Measurements from ENCODE around the gene ACAD10. TPM values are rescaled to one million over a fixed set of nuclear protein-coding genes. Genes with fewer than 3 reads are reported as not detected.

ACAD10 gene
- total RNA-seq, 1 donor from 2014 or later, result 23.3 TPM

- Histone ChIP-seq H3K27me3 (no peaks in the 10 kb centered on the region), H3K27ac (peak overlapping the region; percentile 94), H3K9me3 (no peaks in the 10 kb centered on the region), H3K4me1 (peaks cover 58% of the 10 kb centered on the region), H3K4me3 (peak overlapping the region; percentile 79), H3K36me3 (no peaks in the 10 kb centered on the region)
- ATAC-seq, result peak; percentile 30
- no peak for TF ChIP-seq CTCF (IDR thresholded peaks at IDR 0.05)
- DNase-seq, result no peak
- intact Hi-C loops (cut with DNase I), result no loop called here
Measured at GRCh38 chr12:111767362-111768158, 81.7 kb downstream of the ACAD10 start.

DNA sequence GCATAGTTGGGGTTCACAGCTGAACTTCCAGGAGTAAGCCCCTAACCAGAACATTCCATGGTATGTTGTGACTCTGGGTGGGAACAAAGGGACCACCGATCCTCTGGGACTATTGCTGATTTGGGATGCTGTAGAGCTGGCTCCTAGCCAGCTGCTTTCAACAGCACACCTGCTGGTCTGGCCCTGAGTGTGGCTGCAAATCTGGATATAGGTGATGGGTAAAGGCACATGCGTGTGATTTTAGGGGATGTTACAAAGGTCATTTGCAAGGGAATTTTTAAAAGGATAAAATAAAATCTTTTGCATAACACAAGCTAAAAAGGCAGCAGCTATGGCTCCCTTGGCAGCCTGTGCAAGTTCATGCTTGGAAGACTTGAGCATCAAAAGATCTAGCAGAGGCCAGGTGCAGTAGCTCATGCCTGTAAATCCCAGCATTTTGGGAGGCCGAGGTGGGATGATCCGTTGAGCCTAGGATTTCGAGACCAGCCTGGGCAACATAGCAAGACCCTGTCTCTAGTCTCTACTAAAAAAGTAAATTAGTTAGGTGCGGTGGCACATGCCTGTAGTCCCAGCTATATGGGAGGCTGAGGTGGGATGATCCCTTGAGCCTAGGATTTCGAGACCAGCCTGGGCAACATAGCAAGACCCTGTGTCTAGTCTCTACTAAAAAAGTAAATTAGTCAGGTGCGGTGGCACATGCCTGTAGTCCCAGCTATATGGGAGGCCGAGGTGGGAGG is 82.5 kb downstream of the ACAD10 start:
- H3K27ac ChIP-seq, result peak overlapping the region; percentile 94
- intact Hi-C loops (cut with DNase I), result no loop called here
- H3K4me3 ChIP-seq, result peak overlapping the region; percentile 79
- H3K36me3 ChIP-seq, result no peaks in the 10 kb centered on the region
- ATAC-seq (no peak), DNase-seq (no peak)
- peaks cover 66% of the 10 kb centered on the region for H3K4me1 ChIP-seq
- no peaks in the 10 kb centered on the region for H3K9me3 ChIP-seq
- no peaks in the 10 kb centered on the region for H3K27me3 ChIP-seq
- TF ChIP-seq CTCF (IDR thresholded peaks at IDR 0.05), result no peak

DNA sequence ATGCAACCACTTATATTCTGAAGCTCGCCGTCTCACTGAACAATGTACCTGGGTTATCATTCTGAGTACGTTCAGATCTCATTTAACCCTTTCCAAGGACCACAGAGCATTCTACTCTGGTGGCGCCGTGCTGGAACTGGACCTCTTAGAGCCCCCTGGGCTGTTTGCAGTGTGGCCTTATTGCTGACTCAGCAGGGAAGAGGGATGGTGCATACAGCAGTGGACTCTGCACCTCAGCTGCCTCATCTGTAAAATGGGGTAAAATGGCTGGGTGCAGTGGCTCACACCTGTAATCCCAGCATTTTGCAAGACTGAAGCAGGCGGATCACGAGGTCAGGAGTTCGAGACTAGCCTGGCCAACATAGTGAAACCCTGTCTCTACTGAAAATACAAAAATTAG is 83.7 kb downstream of the ACAD10 start:
- Histone ChIP-seq H3K9me3 (no peaks in the 10 kb centered on the region), H3K27me3 (no peaks in the 10 kb centered on the region), H3K36me3 (no peaks in the 10 kb centered on the region), H3K4me1 (peaks cover 76% of the 10 kb centered on the region), H3K4me3 (peak overlapping the region; percentile 79), H3K27ac (no peak overlapping the region)
- no peak for TF ChIP-seq CTCF (IDR thresholded peaks at IDR 0.05)
- ATAC-seq (no peak), DNase-seq (no peak)
- intact Hi-C loops (cut with DNase I), result no loop called here

DNA sequence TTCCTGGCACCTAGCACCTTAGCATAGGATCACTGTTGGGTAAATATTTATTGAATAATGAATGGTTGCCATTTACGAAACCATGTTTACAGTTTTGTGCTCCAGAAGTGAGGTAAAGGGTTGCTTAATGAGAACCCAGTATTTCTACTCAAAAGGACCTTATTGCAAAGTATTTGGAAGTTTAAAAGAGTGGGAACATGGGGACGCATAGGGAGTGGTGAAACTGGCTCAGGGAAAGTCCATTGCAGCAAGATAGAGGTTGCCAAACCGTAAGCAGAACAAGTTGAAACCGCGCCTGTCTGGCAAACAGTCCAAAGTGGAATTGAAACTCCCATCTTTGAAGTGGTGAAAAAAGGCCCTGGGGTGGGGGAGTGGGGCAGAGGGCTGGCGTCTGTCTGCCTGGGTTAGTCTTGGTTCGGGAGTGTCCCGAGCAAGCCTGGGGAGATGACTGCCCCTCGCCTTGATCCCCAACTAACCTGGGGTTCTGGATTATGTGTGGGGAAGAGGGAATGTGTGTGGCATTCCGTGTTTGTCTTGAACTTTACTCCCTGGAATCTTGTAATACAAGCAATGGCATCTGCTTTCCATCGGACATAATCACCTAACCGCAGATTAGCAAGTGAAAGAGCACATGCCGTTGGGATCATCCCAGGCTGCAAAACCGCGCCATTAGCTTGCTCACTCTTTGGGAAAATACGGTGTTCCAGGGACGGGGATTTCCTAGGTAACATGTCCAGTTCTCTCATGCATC is 88.1 kb downstream of the ACAD10 start:
- Histone ChIP-seq H3K4me3 (peak overlapping the region; percentile 27), H3K36me3 (no peaks in the 10 kb centered on the region), H3K27ac (peak overlapping the region; percentile 97), H3K27me3 (no peaks in the 10 kb centered on the region), H3K4me1 (peaks cover 93% of the 10 kb centered on the region), H3K9me3 (no peaks in the 10 kb centered on the region)
- DNase-seq (peak; percentile 85), ATAC-seq (peak; percentile 71)
- intact Hi-C loops (cut with DNase I), result no loop called here
- TF ChIP-seq CTCF (IDR thresholded peaks at IDR 0.05), result no peak

DNA sequence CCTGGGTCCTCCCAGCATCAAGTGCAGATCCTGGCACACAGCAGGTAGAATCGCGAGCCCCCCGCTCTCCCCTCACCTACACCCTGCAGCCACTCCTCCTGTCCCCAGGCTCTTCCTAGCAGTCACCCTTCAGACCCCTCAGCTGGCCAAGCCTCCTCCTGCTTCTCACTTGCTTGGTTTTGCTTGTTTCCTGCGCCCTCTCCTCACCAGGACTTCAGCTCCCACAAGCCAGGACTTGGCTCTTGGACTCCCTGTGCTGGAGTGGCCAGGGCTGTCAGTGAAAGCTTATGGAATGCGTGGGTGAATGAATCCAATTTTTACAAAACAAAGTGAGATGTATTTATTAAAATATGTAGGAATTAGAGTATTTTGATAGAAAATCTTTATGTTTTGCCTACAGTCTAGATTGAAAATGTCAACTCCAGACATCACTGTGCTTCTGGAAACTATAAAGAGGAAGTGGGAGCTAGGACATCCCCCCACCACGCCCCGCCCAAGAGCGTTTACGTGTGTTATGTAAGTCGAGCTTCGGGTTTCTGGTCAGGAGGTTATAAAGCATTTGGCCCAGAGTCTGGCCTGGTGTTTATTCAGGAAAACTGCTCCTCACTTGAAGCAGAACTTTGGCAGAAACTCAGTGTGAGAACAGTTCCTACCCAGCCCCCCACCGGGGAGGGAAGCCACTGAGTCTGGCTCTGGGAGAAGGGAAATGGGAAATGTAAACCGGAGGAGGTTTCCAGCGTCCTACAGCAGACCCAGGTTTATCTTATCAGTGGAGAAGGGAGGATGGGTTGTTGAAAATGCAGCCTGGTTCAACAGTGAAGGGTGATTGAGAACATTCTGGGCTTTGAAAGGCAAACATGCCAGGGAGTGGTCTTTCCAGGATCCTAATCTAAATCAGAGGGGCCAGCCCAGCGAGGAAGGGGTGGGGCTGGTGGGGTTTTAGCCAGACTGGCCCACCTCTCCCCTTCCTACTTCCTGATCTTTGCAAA is 89.6 kb downstream of the ACAD10 start:
- DNase-seq, result peak; percentile 92
- Histone ChIP-seq H3K4me3 (peak overlapping the region; percentile 20), H3K4me1 (peaks cover 89% of the 10 kb centered on the region), H3K9me3 (no peaks in the 10 kb centered on the region), H3K36me3 (no peaks in the 10 kb centered on the region), H3K27ac (peak overlapping the region; percentile 97), H3K27me3 (no peaks in the 10 kb centered on the region)
- intact Hi-C loops (cut with DNase I), result no loop called here
- ATAC-seq, result peak; percentile 78
- TF ChIP-seq CTCF (IDR thresholded peaks at IDR 0.05), result no peak

Measured in upper lobe of right lung (tissue), 1 donor.